Left lung (tissue), 10 donors: Measurements from ENCODE around the gene NHLRC2. TPM values are rescaled to one million over a fixed set of nuclear protein-coding genes. Genes with fewer than 3 reads are reported as not detected.

ENCODE experiments used
- ATAC-seq: fragments of 200-7000 bp; cut with Tn5 transposase; one replicate; pipeline ENCODE4 v1.9.1; 2020; ENCODE audit warnings: moderate library complexity
- DNase-seq, 4 donors: peaks; one replicate each; pipeline ENCODE4 v3.0.0-alpha.2; 2013 to 2020
- H3K27ac ChIP-seq, 2 donors: fragments of 200-600 bp; sonication (generic) in 1 of 2; one replicate each; pipeline versions ENCODE4 v1.5.0 to v1.8.0; 2020 to 2021
- H3K27me3 ChIP-seq, 2 donors: fragments of 200-600 bp; sonication (generic) in 1 of 2; one replicate each; pipeline versions ENCODE4 v1.5.0 to v1.8.0; 2020 to 2021
- H3K36me3 ChIP-seq, 2 donors: fragments of 200-600 bp; sonication (generic) in 1 of 2; one replicate each; pipeline versions ENCODE4 v1.5.0 to v1.8.0; 2020 to 2021
- H3K4me1 ChIP-seq, 2 donors: fragments of 200-600 bp; one replicate each; pipeline ENCODE4 v1.8.0; 2021
- H3K4me3 ChIP-seq, 2 donors: fragments of 200-600 bp; sonication (generic) in 1 of 2; one replicate each; pipeline versions ENCODE4 v1.5.0 to v1.8.0; 2020 to 2021; ENCODE audit warnings: mild to moderate bottlenecking in 1 of 2
- H3K9me3 ChIP-seq, 2 donors: fragments of 200-600 bp; sonication (generic) in 1 of 2; one replicate each; pipeline versions ENCODE4 v1.5.0 to v1.8.0; 2020 to 2021
- intact Hi-C, 2 donors: fragments of 100-400 bp; cut with DNase I; formaldehyde crosslinking; loops; one replicate each; pipeline versions ENCODE4 v1.11.2 to v1.14.2; 2022
- polyA plus RNA-seq, 6 donors: library from polyadenylated mRNA; unstranded; fragments of 120-200 nt; gene quantifications; one replicate each; pipeline ENCODE4 v1.2.1, GENCODE V29; 2013; ENCODE audit not compliant: insufficient read length in 6 of 6
- total RNA-seq, 2 donors: library from RNA; stranded (reverse); fragmentation: NEBNext Ultra II Directional; extraction: Animal tissue kit (Norgen Biotek cat#: 25700); gene quantifications; one replicate each; pipeline ENCODE4 v1.2.1, GENCODE V29; 2021
- TF ChIP-seq, protein P1 (sequence below), 2 donors: fragments of 200-600 bp; sonication (generic) in 1 of 2; IDR thresholded peaks; one replicate each; pipeline versions ENCODE4 v1.5.0 to v1.8.0; 2021; ENCODE audit warnings: antibody characterized with exemption in 2 of 2
- donor health status: DM: no; HTN: yes; CAD: no.
- donor health status: DM: no; HTN: no; CAD: no.

Gene NHLRC2
- total and polyA plus RNA-seq, 8 donors = 22.0 to 48.2 (median 26.6) TPM

DNA sequence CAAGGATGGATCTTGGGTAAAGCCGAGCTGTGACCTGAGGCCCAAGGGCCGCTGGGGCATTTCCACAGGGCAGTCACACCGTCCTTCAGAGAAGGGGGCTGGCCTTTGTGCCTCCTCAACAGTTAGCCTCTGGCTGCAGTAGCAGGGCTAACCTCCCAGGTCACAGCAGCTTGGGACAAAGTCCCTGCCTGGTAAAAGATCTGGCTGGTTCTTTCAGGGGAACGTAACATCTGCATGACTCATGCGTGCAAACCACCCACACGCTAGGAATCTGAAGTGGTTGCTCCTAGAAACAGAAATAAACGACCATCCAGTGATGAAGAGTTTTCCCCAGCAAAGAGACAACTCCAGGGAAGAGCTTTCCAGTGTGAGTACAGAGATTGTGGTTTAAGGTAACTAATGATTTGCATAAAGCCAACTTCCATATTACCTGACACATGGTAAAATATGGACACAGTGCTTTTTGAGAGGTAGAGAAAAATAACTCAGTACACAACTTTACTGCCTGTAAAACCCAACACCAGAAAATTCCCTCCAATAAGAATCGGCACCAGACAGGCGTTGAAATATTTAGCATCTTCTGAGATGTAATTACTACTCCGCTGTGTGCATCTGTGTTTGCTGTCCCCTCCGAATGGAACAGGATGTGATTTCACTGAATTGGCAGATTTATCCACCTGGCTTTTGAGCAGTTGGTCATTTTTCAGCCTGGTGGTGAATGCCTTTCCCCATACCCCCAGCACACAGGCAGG lies 104.3 kb downstream of the NHLRC2 start:
- TF ChIP-seq, protein P1, sequence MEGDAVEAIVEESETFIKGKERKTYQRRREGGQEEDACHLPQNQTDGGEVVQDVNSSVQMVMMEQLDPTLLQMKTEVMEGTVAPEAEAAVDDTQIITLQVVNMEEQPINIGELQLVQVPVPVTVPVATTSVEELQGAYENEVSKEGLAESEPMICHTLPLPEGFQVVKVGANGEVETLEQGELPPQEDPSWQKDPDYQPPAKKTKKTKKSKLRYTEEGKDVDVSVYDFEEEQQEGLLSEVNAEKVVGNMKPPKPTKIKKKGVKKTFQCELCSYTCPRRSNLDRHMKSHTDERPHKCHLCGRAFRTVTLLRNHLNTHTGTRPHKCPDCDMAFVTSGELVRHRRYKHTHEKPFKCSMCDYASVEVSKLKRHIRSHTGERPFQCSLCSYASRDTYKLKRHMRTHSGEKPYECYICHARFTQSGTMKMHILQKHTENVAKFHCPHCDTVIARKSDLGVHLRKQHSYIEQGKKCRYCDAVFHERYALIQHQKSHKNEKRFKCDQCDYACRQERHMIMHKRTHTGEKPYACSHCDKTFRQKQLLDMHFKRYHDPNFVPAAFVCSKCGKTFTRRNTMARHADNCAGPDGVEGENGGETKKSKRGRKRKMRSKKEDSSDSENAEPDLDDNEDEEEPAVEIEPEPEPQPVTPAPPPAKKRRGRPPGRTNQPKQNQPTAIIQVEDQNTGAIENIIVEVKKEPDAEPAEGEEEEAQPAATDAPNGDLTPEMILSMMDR (IDR thresholded peaks at IDR 0.05) = no peak
- DNase-seq (peak in 2 of 4 donors; percentile 47 to 61), ATAC-seq (peak; percentile 84)
- H3K27me3 ChIP-seq = no peaks in the 10 kb centered on the region
- H3K4me1 ChIP-seq = peaks cover 11 to 12% of the 10 kb centered on the region in 2 donors
- peak overlapping the region; percentile 42 to 60 for H3K27ac ChIP-seq
- no peaks in the 10 kb centered on the region for H3K36me3 ChIP-seq
- no peak overlapping the region for H3K4me3 ChIP-seq
- no peaks in the 10 kb centered on the region for H3K9me3 ChIP-seq
- intact Hi-C loops = no loop called here

DNA sequence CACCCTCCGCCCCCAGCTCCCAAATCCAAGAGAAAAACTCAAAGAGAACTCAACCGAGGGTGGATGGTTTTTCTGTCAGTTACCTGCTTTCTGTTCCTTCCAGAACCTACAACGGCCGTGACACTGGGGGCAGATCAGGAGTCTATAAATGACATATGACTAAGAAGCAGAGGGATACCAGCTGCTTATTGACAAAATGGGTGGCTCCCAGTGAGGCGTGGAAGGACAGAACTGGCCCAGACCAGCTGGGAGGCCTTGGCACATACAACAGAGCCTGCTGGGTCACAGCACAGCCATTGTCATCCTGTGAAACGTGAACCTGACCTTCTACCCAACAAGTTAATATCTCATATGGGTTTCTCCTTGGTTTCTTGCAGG lies 104.9 kb downstream of the NHLRC2 start:
- H3K27me3 ChIP-seq = no peaks in the 10 kb centered on the region
- ATAC-seq (no peak), DNase-seq (no peak)
- H3K4me3 ChIP-seq = no peak overlapping the region
- intact Hi-C loops = no loop called here
- no peaks in the 10 kb centered on the region for H3K36me3 ChIP-seq
- TF ChIP-seq, protein P1 (IDR thresholded peaks at IDR 0.05) = no peak
- H3K9me3 ChIP-seq = no peaks in the 10 kb centered on the region
- H3K27ac ChIP-seq = peak overlapping the region; percentile 42 to 60
- H3K4me1 ChIP-seq = peaks cover 11 to 12% of the 10 kb centered on the region in 2 donors

DNA sequence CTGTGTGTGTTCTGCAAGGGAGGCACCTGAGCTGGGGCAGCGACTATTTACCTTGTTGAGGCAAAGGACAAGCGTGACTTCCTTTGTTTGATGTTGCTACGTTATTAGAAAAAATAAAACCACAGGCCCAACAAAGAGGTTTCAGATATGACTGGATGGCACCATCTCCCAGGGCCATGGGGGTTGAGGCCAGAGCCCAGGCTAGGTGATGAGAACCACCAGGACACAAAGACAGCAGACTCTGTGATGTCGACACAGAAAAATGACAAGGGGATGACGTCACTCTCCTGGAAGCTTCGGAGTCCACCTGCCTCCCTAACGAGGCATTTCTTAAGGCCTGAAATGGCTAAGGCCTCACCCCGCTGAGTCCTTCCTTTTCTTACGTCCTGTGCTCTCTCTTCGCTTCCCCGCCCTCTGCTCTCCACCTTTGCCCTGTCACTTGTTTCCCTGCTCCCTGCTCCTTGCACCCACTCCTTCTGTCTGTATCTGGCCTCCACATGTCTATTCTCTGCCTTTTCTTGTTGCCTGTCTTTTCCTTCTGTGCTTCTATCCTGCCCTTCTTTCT lies 106.2 kb downstream of the NHLRC2 start:
- TF ChIP-seq, protein P1 (IDR thresholded peaks at IDR 0.05) = no peak
- Histone ChIP-seq H3K27me3 (no peaks in the 10 kb centered on the region), H3K36me3 (no peaks in the 10 kb centered on the region), H3K27ac (peak overlapping the region in 1 of 2 donors; percentile 42), H3K9me3 (no peaks in the 10 kb centered on the region), H3K4me3 (no peak overlapping the region), H3K4me1 (peaks cover 12 to 24% of the 10 kb centered on the region in 2 donors)
- intact Hi-C loops = no loop called here
- DNase-seq = peak in 2 of 4 donors; percentile 34 to 36
- peak; percentile 60 for ATAC-seq

DNA sequence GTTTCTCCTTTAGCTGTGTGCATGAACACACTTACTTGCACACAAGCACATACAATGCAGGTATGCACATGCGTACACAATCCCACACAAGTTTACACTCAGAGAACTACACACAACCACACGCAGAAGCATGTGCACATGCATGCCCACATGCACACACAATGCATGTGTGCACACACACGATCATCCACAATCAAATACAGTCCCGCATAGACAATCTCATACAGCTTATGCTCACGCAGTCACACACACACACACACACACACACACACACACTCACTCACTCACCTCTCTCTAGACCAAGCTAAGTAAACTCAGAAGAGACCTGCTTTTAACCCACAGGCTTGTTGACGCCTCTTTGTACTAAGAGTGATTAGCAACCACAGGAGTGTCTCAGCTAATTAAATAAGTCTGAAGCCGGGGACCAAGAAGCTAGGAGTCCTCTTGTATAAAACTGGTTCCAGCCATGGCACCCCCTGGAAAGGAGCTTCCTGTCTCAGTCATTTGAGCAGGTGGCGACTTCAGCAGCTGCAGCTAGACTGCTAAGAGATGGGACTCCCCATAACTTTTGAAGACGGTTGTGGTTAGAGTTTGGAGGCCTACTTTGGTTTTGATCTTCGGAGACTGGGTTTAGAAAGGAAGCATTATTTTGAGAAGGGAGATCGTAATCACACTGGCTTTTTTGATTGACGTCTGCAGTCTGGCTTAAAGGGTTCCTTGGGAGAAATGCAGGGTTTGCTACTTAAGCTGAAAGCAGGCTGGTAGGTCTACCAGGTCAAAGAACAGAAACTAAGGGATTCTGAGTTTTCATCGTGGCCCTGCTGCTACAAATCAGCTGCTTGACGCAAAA lies 106.9 kb downstream of the NHLRC2 start:
- no peaks in the 10 kb centered on the region for H3K9me3 ChIP-seq
- intact Hi-C loops = no loop called here
- no peaks in the 10 kb centered on the region for H3K36me3 ChIP-seq
- TF ChIP-seq, protein P1 (IDR thresholded peaks at IDR 0.05) = no peak
- peaks cover 12 to 31% of the 10 kb centered on the region in 2 donors for H3K4me1 ChIP-seq
- H3K4me3 ChIP-seq = no peak overlapping the region
- no peaks in the 10 kb centered on the region for H3K27me3 ChIP-seq
- peak overlapping the region in 1 of 2 donors; percentile 42 for H3K27ac ChIP-seq
- ATAC-seq = peak; percentile 54
- DNase-seq = peak in 1 of 4 donors; percentile 24

DNA sequence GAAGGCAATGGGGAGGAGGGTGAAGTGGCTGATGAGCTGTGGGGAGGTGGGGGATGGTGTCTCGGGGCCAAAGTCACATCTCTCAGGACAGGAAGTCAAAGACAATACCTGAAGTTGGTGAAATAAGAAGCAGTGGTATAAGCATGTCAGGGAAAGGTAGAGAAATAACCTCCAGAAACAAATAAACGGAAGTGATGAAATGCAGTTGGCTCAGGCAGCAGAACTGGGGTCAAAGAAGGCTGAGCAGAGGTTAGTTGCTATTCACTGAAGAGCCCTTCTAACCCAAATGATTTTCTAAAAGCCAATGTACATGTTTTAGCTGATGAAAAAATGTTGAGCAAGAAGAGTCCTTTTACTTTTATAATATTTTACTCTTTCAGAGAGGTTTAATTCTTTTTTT lies 110.6 kb downstream of the NHLRC2 start:
- H3K4me1 ChIP-seq = peaks cover 0 to 28% of the 10 kb centered on the region in 2 donors
- intact Hi-C loops = no loop called here
- DNase-seq (no peak), ATAC-seq (no peak)
- no peaks in the 10 kb centered on the region for H3K36me3 ChIP-seq
- H3K9me3 ChIP-seq = peaks cover 0 to 2% of the 10 kb centered on the region in 2 donors
- H3K27me3 ChIP-seq = no peaks in the 10 kb centered on the region
- TF ChIP-seq, protein P1 (IDR thresholded peaks at IDR 0.05) = no peak
- H3K27ac ChIP-seq = no peak overlapping the region
- H3K4me3 ChIP-seq = no peak overlapping the region
